CD4-positive, alpha-beta T cell treated with Interleukin-17A for 1 hour (primary cell): ENCODE results near the gene CEP131.

Experiments
- DNase-seq: peaks from one replicate; pipeline ENCODE4 v3.0.0-alpha.2; 2020

The CEP131 gene

DNA sequence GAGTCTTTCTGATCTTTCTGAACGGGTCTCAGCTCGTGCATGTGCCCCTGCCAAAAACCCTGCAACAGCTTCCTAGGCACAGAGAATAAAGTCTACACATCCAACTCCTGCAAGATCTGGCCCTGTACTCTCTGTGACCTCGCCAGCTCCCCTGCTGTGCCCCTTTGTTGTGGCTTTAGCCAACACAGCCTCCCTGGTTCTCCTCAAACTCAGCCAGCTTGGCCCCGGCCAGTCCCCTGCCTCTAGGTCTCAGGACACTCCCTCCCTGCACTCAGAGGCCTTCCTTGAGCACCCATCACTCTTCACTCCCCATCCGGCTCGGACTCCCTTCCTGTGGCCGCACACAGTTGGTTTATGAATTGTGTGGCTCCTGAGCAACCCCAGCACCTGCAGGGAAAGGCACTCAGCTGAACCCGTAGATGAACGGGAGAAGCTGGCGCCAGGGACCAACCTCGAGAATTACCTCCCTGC is 1.4 kb downstream of the CEP131 start:
- no peak for DNase-seq

DNA sequence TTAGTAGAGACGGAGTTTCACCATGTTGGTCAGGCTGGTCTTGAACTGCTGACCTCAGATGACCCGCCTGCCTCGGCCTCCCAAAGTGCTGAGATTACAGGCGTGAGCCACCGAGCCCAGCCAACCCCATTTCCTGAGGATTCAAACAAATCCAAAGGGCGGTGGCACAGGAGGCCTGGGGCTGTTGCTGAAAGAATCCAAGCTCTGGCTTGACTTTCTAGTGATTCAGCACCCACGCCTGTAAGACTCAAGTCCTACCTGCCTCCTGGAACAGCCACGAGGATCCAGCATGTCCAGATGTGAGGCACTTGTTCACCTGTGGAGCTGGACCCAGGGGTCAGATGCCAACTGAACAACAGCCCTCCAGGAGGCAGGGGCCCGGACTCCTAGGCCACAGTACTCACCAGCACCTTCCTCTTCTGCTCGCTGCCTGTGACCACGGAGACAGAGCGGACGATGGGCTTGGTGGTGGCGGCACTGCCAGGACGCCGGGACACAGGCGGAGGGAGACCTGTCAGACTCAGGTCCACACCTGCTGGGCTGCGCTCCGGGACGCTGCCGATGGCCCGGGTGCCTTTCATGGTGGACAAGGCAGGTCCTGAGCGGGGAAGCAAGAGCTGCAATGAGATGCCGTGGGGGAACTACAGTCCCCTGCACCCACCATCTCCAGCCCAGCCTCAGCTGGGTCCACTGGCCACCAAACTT is 3.1 kb downstream of the CEP131 start:
- no peak for DNase-seq

GRCh38 chr17:81218991-81219390 is 3.8 kb downstream of the CEP131 start:
- no peak for DNase-seq

DNA sequence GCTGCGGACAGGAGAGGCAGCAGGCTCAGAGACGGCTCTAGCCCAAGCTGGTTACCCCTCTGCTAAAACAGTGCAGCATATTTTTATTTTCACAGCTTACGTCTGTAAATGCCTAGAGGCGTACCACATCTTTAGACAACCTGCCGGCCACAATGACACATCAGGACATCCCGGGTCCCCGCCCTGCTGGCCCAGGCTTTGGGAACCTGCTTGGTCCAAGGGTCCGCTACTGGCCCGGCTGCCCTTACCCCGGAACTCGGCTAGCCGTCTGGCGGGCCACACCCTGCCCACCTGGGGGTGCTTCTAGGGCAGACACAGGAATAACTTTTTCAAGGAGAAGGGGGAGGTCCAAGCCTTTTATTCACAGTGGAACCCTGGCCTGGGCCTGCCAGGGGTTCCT is 4.3 kb downstream of the CEP131 start:
- no peak for DNase-seq

DNA sequence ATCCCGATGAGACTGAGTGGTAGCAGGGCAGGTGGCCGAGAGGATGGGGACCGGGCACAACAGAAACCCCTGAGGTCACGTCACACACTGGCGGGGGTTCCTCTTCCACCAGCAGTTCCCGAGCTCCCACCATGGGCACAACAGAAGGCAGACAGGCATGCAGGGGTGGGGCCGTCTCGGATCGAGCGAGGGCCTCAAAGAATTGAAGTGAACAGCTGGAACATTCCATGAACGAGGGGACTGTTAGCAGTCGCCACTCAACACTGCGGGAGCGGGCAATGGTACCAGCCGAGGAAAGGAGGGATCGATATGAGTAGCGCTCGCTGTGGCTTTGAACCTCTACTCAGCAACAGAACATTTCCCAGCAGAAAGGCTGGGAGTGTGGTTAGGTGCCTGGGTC is 5.3 kb downstream of the CEP131 start:
- no peak for DNase-seq

- DNase-seq: no peak
Measured at GRCh38 chr17:81213978-81214377, 8.8 kb downstream of the CEP131 start.

GRCh38 chr17:81212365-81212764 is 10.4 kb downstream of the CEP131 start:
- no peak for DNase-seq

DNA sequence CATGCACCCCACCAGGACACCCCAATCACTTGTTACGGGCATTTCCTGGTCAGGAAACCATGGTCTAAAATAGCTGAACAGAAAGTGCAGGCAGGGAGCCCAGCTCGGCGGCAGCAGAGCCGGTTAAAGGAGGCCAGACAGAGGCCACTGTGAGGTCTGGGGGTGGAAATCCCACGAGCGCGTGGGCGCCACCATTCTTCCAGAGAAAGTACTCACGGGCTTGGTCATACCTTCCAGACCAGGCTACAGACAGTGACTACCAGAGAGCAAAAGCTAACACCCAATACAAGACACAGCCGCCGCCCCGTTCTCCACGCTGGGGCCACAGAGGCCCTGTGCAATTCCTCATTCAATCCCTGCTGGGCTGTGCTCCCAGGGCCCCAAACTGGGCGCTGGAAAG is 11.9 kb downstream of the CEP131 start:
- no peak for DNase-seq

DNA sequence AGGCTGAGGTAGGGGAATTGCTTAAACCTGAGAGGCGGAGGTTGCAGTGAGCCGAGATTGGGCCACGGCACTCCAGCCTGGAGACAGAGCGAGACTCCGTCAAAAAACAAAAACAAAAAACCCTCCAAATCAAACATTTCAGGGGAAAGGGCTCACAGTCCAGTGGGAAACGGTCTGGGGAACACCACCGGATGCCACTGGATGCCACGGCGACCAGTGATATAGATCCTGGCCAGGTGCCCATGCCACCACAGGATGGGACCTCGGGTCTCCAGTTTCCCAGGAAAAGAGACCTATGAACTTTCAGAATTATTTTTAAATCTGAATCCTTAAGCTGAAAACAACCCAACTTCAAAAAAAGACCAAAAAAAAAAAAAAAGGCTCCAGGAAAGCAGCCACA is 12.3 kb downstream of the CEP131 start:
- DNase-seq: no peak

DNA sequence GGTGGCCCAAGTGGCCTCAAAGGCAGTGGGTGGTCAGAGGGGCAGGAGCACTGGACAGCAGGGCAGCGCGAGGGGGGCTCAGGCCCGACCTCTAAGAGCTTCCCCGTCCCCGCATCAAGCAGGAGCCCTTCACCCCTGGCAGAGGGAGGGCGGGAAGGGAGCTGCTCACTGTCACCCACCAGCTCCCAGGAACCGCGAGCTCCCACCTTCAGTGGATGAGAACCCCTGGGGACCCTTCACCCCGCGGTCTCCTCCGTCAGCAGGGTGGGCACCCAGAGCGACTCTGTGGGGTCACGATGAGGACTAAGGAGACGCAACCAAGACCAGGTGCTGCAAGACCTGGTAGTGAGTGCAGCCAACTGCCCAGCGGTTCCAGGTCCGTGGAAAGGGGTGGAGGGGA is 13.6 kb downstream of the CEP131 start:
- DNase-seq: no peak

GRCh38 chr17:81208651-81209050 is 14.1 kb downstream of the CEP131 start:
- no peak for DNase-seq

- no peak for DNase-seq
Measured at GRCh38 chr17:81207610-81208581, 14.9 kb downstream of the CEP131 start.

- DNase-seq: no peak
Measured at GRCh38 chr17:81206657-81207056, 16.1 kb downstream of the CEP131 start.

DNA sequence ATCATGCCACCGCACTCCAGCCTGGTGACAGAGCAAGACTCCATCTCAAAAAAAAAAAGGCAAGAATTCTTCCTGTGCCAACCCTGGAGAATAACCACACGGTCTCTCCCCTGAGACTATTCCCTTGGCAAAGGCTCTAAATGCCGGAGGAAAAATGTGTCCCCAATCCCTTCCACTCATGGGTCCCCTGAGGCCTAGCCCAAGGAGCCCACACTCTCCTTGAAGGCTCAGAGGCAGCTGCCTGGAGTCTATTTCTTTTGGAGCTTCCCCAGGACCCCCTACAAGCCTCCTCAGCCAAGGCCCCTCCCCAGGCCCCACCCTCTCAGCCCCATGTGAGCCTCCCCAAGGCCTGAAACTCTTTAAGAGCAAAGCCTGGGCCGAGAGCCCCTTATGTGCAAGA is 16.6 kb downstream of the CEP131 start:
- no peak for DNase-seq

- no peak for DNase-seq
Measured at GRCh38 chr17:81204578-81204977, 18.2 kb downstream of the CEP131 start.

- DNase-seq: no peak
Measured at GRCh38 chr17:81203136-81203535, 19.6 kb downstream of the CEP131 start.

GRCh38 chr17:81202318-81202717 is 20.4 kb downstream of the CEP131 start:
- no peak for DNase-seq

DNA sequence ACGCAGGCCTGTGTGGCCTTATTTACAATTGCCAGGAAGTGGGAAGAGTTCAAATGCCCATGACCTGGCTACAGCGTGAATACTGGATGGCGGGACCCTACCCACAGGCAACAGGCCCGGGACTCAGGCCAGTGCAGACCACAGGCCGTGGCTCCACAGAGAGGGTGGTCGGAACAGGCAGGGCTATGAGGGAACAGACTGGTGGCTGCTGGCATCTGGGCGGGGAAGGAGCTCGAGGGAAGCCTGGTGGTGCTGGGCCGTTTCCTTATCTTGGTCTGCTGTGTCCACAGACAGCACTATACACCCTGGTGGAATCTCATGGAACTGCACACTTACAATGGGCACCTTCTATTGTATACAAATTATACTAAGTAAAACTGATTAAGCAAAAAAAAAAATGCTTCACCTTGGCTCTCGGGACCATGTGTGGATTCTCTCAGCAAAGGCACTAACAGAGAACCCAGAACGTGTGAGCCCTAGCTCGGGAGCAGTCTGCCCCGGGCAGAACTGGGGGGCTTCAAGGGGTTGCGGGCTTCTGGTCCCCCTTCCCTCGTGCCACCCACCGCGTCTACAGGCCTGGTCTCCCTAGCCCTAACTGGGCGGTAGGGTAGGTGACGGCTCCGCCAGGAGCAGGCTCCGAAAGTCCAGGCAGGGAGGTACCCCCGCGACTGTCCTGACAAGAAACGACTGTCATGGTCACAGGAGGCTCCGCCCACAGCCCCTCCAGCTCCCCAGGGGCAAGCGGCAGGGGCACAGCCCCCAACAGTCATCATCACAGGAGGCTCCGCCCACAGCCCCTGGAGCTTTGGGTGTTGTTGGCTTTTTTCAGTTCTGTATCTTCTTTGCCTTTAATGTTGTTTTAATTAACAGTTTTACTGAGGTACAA is 21.8 kb downstream of the CEP131 start:
- DNase-seq: peak; percentile 32

DNA sequence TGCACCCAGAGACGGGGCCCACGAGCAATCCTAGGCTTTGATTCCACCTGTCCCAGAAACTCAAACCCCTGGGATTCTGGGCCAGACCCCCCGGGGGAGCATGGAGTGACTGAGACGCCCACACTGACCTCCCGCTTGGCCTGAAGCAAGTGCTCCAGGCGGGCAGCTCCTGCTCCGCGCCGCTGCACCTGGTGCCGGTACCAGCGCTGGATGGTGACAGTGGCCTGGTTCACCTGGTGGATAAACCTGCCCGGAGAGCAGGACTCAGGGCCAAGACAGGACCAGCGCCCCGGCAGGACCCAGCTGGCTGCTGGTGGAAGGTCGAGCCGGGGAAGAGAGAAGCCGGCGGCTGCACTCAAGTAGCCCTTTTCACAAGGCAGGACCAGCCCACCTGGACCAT is 22.6 kb downstream of the CEP131 start:
- no peak for DNase-seq

DNA sequence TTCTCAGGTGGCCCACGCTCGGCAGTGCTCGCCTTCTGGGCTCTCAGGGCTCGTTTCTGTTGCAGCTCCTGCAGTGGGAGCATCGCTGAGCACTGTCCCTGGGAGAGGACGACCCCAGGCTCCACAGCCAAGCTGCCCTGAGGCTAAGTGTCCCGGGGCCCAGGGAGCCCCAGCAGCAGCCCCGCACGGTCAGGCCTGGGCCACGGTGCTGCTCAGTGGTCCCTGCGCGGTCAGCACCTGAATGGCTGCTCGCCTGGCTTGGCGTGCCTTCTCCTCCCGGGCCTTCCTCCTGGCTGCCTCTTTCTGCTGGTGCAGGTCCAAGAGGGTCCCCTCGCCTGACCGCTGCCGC is 23.3 kb downstream of the CEP131 start:
- DNase-seq: no peak

DNA sequence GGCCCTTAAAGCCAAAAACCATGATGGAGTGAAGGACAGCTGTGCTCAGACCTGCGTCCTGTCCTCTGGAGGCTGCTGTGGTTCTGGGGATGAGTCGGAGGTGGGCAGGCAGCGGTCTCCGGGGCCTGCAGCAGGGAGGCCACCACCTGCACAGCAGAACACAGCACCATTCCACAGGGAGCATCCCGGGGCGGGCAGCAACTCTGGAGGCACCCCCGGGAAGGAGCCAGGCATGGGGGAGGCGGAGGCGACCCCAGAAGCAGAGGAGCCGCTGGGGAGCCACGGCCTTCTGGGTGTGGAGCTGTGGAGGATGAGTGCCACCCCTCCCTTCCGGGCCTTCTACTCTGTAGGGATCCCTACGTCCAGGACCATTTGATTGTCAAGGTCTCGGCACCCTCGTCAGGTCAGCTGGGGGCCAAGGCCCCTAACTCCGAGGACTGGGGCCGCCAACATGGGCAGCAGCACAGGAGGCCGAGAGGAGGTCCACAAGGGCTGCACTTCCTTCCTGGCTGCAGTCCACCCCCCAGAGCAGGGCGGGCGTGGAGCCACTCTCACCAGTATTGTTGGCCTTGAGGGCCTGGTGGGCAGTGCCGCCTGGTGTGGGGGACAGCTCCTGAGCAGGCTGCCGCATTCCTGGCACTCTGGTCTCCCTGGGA is 23.8 kb downstream of the CEP131 start:
- no peak for DNase-seq

DNA sequence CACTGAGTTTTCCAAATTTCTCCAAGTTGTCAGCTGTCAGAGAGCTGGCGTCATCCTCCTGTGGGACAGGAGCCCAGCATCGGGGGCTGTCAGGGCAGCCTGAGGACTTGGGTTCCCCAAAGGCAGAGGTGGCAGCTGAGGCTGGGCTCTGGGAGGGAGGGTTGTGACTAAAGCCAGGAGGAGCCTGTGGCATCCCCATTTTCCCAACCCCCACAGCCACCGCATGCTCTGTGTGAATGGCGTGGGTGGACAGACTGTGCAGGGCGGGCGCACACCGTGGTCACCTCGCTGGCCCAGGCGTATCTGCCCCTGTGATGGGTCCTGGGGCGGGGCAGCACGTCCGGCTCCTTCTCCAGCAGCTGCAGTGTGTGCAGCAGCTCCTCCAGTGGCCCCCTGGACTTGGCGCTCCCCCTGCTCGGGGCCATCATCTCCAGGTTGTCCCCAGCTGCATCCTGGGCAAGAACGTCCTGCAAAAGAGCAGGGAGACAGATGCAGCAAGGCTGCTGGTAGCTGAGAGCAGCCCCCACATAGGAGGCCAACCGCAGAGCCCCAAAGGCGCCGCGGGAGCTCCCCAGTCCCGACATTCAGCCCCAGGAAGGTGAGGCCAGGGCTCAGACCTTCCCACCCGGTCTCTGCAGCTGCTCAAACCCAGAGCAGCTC is 24.8 kb downstream of the CEP131 start:
- DNase-seq: no peak
